ENCODE data around the gene OPCML.

The OPCML gene

GRCh38 chr11:133425992-133426391 lies 106.3 kb downstream of the OPCML start:
- H3K4me2 ChIP-seq (ENCODE audit: low read length): no peak overlapping the region
- no peaks in the 10 kb centered on the region for H3F3A ChIP-seq (ENCODE audit: control insufficient read depth, insufficient read depth)
- H3K9me2 ChIP-seq (replicated peaks; ENCODE audit: control insufficient read depth, low read length): no peaks in the 10 kb centered on the region
- no peaks in the 10 kb centered on the region for H3K4me1 ChIP-seq (ENCODE audit: control insufficient read depth, low read length)
- H3K36me3 ChIP-seq (ENCODE audit: control insufficient read depth, low read length): no peaks in the 10 kb centered on the region
- H3K27ac ChIP-seq (ENCODE audit: low read depth, low read length): no peak overlapping the region
- TF ChIP-seq CTCF (IDR thresholded peaks at IDR 0.05; ENCODE audit: low read depth, low read length, poor library complexity, severe bottlenecking) (no peak), EZH2phosphoT487 (IDR thresholded peaks at IDR 0.05; ENCODE audit: borderline replicate concordance, low read length) (no peak)
- no peaks in the 10 kb centered on the region for H4K20me1 ChIP-seq (ENCODE audit: control insufficient read depth, insufficient read depth, low read depth, low read length)
- no peak overlapping the region for H3K4me3 ChIP-seq (ENCODE audit: low read length)
- no peaks in the 10 kb centered on the region for H3K27me3 ChIP-seq (ENCODE audit: control insufficient read depth, low read length)
- H3K79me2 ChIP-seq (ENCODE audit: control insufficient read depth, low read length): no peaks in the 10 kb centered on the region
- no peaks in the 10 kb centered on the region for H3K9me3 ChIP-seq (ENCODE audit: control insufficient read depth, insufficient read depth, low read length)

- Histone ChIP-seq H3K9me3 (ENCODE audit: control insufficient read depth, insufficient read depth, low read length) (no peaks in the 10 kb centered on the region), H3K36me3 (ENCODE audit: control insufficient read depth, low read length) (no peaks in the 10 kb centered on the region), H3K9me2 (replicated peaks; ENCODE audit: control insufficient read depth, low read length) (no peaks in the 10 kb centered on the region), H3K4me3 (ENCODE audit: low read length) (no peak overlapping the region), H3K4me1 (ENCODE audit: control insufficient read depth, low read length) (no peaks in the 10 kb centered on the region), H3F3A (ENCODE audit: control insufficient read depth, insufficient read depth) (no peaks in the 10 kb centered on the region), H3K27ac (ENCODE audit: low read depth, low read length) (no peak overlapping the region), H3K4me2 (ENCODE audit: low read length) (no peak overlapping the region), H4K20me1 (ENCODE audit: control insufficient read depth, insufficient read depth, low read depth, low read length) (no peaks in the 10 kb centered on the region), H3K27me3 (ENCODE audit: control insufficient read depth, low read length) (no peaks in the 10 kb centered on the region), H3K79me2 (ENCODE audit: control insufficient read depth, low read length) (no peaks in the 10 kb centered on the region)
- TF ChIP-seq CTCF (IDR thresholded peaks at IDR 0.05; ENCODE audit: low read depth, low read length, poor library complexity, severe bottlenecking) (no peak), EZH2phosphoT487 (IDR thresholded peaks at IDR 0.05; ENCODE audit: borderline replicate concordance, low read length) (no peak)
Measured at GRCh38 chr11:133425245-133425644, 107.1 kb downstream of the OPCML start.

DNA sequence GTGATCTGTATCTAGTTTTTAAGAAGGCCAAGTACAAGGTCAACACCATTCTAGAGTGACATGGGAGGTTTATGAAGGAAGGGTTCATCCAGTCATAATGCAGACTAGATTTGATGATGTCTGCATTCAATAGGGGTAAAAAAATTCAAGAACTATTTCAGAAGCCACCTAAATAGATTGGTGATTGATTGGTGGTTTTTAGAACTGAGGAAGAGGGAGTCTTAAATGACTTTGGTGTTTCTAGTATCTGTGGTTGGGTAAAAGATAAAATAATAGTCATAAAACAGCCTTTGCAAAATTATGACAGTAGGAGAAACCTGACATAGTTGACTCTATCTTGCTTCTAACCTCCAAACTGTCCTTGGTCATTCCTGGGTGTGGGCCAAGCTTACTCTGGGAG lies 114.1 kb downstream of the OPCML start:
- Histone ChIP-seq H3K9me3 (ENCODE audit: control insufficient read depth, insufficient read depth, low read length) (no peaks in the 10 kb centered on the region), H3K4me2 (ENCODE audit: low read length) (no peak overlapping the region), H3K79me2 (ENCODE audit: control insufficient read depth, low read length) (no peaks in the 10 kb centered on the region), H3K27me3 (ENCODE audit: control insufficient read depth, low read length) (no peaks in the 10 kb centered on the region), H4K20me1 (ENCODE audit: control insufficient read depth, insufficient read depth, low read depth, low read length) (no peaks in the 10 kb centered on the region), H3K4me1 (ENCODE audit: control insufficient read depth, low read length) (no peaks in the 10 kb centered on the region), H3K4me3 (ENCODE audit: low read length) (no peak overlapping the region), H3K9me2 (replicated peaks; ENCODE audit: control insufficient read depth, low read length) (no peaks in the 10 kb centered on the region), H3K36me3 (ENCODE audit: control insufficient read depth, low read length) (no peaks in the 10 kb centered on the region), H3F3A (ENCODE audit: control insufficient read depth, insufficient read depth) (no peaks in the 10 kb centered on the region), H3K27ac (ENCODE audit: low read depth, low read length) (no peak overlapping the region)
- no peak for TF ChIP-seq CTCF (IDR thresholded peaks at IDR 0.05; ENCODE audit: low read depth, low read length, poor library complexity, severe bottlenecking)
- no peak for TF ChIP-seq EZH2phosphoT487 (IDR thresholded peaks at IDR 0.05; ENCODE audit: borderline replicate concordance, low read length)

DNA sequence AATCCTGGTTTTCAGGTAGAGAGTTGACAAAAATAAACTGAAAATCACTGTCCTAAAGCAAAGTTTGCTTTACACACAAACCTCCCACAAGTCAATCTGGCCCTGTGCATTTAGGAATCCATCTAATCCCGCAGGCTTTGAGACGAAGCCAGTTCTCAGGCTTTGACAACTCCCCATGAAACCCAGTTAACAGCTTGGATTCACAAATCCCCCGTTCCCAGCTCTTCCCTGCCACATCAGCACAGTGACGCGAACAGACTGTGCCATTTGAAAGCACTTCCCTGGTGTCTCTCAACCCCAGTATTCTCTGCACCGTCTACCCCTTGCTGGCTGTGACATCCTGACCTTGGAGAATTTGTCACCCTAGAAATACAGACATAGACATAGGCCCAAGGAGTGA lies 117.8 kb downstream of the OPCML start:
- Histone ChIP-seq H3K4me2 (ENCODE audit: low read length) (no peak overlapping the region), H3F3A (ENCODE audit: control insufficient read depth, insufficient read depth) (no peaks in the 10 kb centered on the region), H3K36me3 (ENCODE audit: control insufficient read depth, low read length) (no peaks in the 10 kb centered on the region), H3K4me3 (ENCODE audit: low read length) (no peak overlapping the region), H4K20me1 (ENCODE audit: control insufficient read depth, insufficient read depth, low read depth, low read length) (no peaks in the 10 kb centered on the region), H3K27ac (ENCODE audit: low read depth, low read length) (no peak overlapping the region), H3K27me3 (ENCODE audit: control insufficient read depth, low read length) (no peaks in the 10 kb centered on the region), H3K4me1 (ENCODE audit: control insufficient read depth, low read length) (no peaks in the 10 kb centered on the region), H3K9me2 (replicated peaks; ENCODE audit: control insufficient read depth, low read length) (no peaks in the 10 kb centered on the region), H3K9me3 (ENCODE audit: control insufficient read depth, insufficient read depth, low read length) (no peaks in the 10 kb centered on the region), H3K79me2 (ENCODE audit: control insufficient read depth, low read length) (no peaks in the 10 kb centered on the region)
- TF ChIP-seq EZH2phosphoT487 (IDR thresholded peaks at IDR 0.05; ENCODE audit: borderline replicate concordance, low read length): no peak
- TF ChIP-seq CTCF (IDR thresholded peaks at IDR 0.05; ENCODE audit: low read depth, low read length, poor library complexity, severe bottlenecking): no peak

Data from DOHH2 (cell line).